ENCODE results near the gene ZNF664.

Gene ZNF664

GRCh38 chr12:124055066-124055465 lies 82.1 kb downstream of the ZNF664 start:
- TF ChIP-seq ZFX (IDR thresholded peaks at IDR 0.05) (no peak), CTCF (conservative IDR thresholded peaks at IDR 0.05) (no peak)
- H3K27ac ChIP-seq: no peak overlapping the region

- H3K27ac ChIP-seq: no peak overlapping the region
- TF ChIP-seq ZFX (IDR thresholded peaks at IDR 0.05) (no peak), CTCF (conservative IDR thresholded peaks at IDR 0.05) (no peak)
Measured at GRCh38 chr12:124057691-124058090, 84.7 kb downstream of the ZNF664 start.

- TF ChIP-seq ZFX (IDR thresholded peaks at IDR 0.05) (no peak), CTCF (conservative IDR thresholded peaks at IDR 0.05) (no peak)
- H3K27ac ChIP-seq: no peak overlapping the region
Measured at GRCh38 chr12:124059752-124060151, 86.7 kb downstream of the ZNF664 start.

All from C4-2B (cell line).